HG02943 (cell line): Measurements from ENCODE around the gene VPS26C.

Source experiments
- ATAC-seq: cut with Tn5 transposase; IDR thresholded peaks from one replicate; pipeline ENCODE4 v1.9.1; 2021; ENCODE audit warnings: mild to moderate bottlenecking, low read depth, moderate library complexity; ENCODE audit not compliant: unreplicated experiment

Gene VPS26C

DNA sequence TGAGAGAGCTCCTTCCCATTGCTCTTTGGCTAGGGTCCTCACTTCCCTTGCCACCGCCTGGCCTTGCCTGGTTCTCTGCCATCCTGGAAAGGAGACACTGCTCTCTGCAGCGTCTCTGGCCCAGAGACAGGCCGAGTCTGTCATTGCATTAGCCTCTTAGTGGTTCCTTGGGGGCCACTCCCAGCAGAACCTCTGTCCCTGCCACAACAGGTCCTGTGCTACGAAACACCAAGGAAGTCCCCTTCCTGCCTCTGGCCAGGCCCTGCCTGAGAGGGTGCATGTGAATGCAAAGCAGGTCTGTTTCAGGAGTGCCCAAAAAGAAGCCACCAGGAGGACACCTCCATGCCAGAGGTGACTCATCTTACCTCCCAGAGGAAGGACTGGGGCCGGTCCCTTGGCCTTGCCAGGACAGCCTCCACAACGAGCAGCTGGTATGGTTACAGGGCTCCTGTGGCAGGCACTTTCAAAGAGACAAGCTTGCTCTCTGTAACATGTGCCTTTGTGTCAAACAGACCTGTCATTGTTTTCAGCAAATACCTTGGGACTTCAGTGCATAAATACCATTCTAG lies 59.6 kb downstream of the VPS26C start:
- ATAC-seq, result no peak

DNA sequence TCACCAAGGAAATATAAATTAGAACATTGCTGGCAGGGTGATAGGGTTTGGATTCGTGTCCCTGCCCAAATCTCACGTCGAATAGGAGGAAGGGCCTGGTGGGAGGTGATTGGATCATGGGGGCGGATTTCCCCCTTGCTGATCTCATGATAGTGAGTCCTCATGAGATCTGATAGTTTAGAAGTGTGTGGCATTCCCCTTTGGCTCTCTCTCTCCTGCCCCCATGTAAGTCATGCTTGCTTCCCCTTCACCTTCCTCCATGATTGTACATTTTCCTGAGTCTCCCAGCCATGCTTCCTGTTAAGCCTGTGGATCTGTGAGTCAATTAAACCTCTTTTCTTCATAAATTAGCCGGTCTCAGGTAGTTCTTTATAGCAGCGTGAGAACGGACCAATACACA lies 60.6 kb downstream of the VPS26C start:
- ATAC-seq, result no peak

DNA sequence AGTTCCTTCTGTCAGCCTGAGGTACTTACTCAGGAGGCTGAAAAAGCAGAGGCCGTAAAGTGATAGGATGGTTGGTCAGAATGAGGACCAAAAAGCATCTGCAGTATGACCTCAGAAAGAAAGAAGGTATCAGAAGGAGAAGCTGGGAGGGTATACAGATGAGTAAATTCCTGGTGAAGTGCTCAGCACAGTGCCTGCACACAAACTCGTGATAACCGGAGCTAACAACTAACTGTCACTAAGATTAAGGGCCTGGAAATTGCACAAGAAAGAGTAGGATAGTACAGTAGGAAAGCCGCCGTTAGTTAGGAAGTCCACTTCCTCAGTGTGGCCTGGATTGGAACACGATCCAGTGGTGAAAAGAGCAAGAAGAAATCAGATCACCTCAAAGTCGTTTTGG lies 62.6 kb downstream of the VPS26C start:
- no peak for ATAC-seq

DNA sequence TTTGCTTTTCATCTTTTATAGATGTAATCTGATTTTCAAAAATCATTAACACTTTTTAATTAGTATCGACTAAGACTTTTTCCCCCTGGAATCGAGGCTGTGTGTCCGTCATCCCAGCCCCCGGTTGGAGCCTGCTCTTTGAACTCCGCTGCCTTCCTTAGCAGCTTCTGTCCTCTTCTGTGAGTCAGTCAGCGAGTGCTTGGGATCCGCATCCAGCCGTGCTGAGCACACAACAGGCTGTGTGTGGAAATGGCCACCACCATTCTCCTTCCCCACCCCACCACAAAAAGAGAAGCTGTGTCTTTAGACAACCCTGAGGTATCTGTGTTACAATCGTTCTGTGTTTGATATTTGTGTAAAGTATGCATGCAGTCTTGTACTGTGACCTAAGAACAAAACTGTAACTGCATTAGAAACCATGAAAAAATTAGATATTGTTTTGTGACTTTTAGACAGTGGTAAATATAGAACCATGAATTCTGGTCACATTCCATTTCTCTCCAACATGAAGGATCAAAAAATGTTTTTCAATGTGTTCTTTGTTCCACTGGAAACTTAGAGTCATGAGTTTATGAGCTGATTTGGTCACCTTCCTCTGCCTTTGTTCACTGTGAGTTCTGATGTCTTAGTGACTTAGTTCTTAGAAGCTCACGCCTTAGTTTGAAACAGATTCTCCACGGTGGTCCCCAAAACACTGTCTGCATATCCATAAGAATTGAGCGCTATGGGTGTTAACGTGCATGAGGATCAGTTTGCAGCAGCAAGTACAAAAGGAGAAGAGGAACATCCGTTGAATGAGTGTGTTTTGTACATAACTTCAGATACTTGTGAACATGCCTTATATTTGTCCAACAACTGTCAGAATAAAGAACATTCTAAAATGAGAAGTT lies 64.7 kb downstream of the VPS26C start:
- ATAC-seq, result no peak

DNA sequence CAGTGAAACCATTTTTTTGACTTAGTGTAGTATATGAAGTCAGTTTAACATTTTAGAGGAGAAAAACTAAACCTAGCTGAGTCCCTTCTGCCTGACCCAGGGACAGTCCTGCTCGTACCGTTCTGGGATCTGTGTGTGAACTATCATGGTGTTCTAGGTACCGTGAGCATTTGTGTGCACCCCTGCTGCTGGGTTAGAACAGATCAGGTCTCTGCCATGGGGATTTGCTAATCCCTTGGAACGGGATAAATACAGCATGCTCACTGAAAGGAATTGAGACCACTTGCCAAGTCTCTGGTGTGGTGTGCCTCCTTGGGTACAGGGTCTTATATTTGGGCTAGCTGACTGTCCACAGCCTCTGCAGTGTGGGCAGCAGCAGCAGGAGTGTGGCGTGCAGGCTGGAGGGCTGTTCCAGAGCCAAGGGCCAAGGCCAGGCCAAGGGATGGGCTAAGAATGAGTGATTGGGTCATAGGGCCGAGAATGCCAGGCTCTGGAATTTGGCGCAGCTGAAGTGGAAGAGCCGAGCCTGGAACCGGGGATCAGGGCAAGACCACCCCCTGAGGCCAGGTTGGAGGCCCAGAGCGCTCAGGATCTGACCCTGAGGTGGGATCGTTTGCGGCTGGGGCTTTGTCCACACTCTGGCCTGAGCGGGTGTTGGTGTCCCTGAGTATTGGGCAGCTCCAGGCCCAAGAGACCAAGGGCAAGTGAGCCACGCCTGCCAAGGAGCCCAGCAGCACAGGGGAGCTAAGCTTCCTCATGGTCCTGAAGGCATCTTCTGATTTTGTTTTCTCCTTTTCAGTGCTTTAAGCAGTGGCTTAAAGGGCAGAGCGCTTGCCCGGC lies 66.3 kb downstream of the VPS26C start:
- no peak for ATAC-seq

DNA sequence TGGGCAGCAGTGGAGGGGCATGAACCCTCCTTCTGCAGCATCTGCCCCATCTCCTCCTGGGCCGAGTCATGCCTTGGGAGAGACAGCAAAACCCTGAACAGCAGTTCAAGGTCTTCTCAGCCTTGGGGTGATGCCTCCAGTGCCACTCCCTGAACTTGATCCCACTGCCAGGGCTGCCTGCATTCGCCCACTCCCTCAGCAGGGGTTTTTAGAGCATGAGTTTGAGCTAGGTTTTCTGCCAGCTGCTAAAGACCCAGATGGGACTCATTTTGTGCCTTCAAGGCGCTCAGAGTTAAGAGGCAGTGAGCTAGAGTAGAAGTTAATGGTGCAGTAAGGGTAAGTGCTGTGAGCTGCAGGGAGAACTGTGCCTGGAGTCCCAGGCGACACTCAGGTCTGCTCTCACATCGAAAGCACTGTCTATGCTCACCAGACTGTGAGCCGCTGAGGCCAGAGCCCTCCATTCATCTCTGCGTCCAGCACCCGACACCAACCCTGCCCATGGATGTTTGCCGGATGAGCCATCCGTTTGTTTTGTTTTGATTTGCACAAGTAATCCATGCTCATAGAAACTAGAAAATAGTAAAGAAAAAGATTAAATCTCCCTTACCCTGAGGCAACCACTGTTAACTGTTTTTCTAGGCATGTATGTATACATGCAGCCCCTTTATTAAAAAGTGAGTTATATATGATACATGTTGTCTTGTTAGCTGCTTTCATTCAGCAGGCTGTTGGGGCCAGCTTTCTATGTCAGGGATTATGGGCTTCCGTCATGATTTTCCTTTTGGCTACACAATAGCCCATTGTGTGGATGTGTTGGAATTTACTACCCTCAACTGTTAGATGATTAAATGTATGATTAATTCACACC lies 67.8 kb downstream of the VPS26C start:
- ATAC-seq, result no peak

DNA sequence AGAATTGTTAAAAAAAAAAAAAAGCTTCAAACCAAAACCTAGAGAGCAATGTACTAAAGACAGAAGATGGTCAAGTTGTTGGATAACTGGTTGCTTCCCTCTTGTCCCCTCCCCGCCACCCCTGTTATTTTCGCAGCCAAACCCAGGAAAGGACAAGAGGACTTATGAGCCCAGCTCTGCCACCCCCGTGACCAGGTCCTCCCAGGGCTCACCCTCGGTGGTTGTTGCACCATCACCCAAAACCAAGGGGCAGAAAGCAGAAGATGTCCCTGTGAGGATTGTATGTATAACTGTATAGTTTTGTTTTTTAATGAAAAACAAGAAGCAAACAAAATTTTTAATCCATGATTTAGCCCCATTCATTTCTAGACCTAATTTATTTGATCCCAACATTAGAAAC lies 69.4 kb downstream of the VPS26C start:
- ATAC-seq, result no peak

DNA sequence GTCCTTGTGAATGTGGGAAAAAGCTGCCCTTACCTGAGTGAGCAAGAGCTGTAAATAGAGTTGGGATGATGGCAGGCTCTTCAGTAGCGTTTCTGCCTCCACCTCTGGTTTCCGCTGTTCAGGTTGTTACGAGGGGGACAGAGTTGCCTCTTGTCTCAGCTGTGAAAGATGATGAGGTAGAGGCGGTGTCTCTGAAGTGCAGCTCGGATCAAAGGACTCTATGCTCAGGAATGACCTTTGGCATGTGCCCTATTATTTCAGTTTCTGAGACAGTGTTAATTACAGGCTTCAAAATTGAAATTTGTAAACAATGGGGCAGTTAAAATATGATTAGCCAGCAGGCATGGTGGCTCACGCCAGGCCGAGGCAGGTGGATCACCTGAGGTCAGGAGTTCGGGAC lies 70.3 kb downstream of the VPS26C start:
- no peak for ATAC-seq

DNA sequence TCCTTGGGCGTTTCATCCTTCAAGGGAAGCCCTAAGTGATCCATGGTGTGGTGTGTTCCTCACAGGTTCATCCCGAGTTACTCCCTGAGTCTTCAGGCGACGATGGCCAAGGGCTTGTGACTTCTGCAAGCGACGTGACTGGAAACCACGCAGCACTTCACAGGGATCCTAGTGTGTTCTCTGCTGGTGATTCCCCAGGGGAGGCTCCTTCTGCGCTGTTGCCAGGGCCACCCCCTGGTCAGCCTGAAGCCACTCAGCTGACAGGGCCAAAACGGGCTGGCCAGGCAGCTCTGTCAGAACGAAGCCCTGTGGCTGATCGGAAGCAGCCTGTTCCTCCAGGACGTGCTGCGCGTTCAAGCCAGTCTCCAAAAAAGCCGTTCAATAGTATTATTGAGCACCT lies 71.5 kb downstream of the VPS26C start:
- no peak for ATAC-seq

DNA sequence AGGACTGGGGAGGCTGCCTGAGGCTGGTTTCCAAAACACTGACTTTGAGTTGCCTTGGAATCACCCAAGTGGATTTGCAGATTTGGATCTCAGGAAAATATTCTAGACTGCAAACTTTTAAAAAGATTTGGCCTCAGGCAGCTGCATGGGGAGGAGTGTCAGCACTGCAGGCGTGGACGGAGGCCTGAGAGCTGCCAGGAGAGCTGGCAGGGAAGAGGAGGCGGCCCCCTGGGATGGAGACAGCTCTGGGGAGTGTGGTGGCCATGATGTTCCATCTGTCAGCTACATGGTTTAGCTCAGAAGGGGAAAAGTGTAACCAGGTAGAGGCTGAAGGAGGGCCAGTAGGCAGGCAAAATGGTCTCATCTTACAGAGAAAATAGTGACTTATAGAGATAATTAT lies 72.1 kb downstream of the VPS26C start:
- no peak for ATAC-seq

DNA sequence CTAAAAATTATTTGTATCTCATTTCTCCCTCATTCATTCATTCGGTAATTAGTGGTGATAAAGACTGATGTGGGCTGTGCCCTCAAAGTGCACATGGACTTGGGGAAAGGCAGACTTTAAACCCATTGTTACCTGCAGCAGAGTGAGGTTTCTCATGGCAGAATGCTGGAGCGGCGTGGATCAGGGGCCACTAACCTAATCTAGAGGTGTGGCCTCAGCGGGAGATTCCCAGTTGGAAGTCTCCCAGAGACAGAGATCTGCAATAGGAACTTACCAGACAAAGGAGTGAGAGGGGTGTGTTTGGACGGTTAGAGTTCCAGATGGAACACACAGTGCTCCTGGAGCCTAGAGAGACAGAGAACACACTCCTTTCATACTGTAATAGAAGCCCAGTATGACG lies 73.5 kb downstream of the VPS26C start:
- ATAC-seq, result no peak

DNA sequence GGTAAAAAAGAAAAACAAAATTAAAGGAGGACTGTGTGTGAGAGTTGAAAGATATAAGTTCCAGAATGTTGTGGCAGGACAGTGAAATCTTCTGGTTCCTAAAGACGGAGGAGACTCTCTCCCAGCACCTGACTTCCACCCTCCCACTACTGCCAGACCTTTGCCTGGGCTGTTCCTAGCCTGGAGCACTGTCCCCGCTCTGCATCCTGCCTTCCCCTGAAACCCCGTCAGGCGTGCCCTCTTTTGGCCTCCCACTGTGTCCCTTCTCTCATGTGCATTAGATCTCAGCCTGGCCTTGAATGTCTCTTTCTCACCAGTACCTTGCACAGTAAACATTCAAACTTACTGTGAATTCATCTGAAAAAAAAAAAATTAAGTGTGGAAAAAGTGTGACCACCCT lies 74.1 kb downstream of the VPS26C start:
- ATAC-seq, result no peak

DNA sequence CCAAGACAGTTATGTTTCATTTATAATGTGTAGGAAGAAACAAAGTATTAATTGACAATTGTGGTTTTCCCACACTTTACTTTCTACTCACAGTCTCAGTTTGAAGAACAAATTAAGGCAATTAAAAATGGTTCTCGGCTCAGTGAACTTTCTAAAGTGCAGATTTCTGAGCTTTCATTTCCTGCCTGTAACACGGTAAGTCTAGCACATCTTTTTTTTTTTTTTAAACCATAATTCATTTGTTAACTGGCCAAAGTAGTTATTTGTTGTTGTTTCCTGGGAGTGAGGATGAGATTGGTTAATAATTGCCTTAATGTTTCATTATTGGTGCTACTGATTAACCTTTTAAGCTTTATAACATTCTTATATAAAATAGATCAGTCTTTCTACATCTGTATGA lies 75.1 kb downstream of the VPS26C start:
- no peak for ATAC-seq

DNA sequence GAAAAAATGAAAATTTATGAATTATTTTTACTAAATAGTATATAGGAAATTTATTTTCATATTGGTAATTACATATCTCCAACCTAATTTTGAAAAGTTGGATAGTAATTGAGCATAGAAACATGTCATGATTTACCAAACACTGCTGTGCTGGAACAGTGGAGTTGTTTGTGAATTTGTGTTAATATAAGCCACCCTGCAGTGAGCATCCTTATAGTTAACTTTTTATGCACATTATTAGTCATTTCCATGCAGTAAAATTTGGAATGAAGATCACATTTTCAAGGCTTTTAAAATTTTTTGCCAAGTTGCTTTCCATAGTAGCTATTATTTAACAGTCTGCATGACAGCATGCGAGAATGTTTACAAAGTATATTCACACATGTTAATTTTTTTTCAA lies 78.3 kb downstream of the VPS26C start:
- ATAC-seq, result no peak

DNA sequence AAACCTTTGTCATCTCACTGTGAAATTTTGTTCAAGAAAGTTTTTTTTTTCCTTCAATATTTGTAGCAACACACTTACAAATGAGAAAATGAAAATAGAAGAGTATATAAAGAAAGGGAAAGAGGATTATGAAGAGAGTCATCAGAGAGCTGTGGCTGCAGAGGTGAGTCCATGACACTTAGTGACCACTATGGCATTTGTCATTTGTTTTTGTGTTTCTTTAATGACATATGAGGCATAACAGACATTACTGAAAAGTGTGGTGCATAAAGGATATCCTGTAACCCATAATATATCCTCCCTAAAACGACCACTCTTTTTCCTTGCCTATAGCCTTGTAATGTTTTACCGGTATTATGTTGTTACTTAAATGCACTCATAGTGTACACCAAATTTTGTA lies 80.2 kb downstream of the VPS26C start:
- ATAC-seq, result no peak

DNA sequence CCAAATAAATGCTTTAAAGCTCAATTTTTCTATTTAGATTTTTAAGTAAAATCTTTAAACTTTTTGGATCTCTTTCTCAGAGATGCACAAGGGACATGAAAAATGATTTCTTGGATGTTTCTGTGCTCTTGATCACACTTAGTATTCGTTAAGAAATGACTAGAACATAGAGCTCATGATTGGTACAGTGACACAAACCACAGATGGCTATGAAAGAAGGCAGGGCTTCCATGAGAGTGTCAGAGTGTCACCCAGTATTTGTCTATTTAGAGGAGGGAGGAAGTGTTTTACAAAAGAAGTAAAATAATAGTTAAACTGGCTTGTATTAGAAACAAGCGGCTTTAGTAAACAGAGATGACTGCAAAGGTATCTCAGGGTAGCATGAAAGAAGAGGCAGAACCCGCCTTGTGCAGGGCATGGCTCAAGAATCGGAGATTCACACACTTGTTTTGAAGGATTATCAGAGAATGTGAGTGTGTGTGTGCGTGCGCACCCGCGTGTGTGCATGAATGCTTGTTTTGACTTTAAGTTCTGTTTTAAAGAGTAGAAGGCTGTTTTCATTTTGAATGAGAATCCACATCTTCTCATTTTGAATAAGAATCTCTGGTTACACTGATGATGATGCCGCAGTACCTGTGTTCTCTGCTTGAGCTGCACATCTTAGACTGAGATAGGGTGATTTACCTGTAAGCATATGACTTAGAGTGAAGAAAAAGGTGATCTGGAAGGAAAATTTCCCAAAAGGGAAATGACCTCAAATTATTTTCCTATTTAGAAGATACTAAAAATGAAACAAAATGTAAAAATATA lies 82.1 kb downstream of the VPS26C start:
- ATAC-seq, result no peak

DNA sequence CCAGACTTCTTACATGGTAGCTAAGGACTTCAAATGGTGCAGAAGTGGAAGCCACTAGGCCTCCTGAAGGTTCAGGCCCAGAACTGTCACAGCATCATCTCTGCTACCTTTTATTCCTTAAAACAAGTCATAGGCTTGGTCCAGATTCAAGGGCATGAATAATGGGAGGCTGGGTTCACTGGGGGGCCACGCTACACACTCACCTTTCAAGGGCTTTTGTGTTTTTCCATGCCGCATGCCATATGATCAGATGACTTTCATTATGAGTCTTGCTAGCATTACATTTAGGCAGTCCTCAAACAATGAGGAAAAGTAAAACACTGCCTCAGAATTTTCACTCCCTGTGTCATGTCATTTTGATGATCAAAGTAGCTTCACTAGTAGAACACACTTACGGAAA lies 83.4 kb downstream of the VPS26C start:
- no peak for ATAC-seq

DNA sequence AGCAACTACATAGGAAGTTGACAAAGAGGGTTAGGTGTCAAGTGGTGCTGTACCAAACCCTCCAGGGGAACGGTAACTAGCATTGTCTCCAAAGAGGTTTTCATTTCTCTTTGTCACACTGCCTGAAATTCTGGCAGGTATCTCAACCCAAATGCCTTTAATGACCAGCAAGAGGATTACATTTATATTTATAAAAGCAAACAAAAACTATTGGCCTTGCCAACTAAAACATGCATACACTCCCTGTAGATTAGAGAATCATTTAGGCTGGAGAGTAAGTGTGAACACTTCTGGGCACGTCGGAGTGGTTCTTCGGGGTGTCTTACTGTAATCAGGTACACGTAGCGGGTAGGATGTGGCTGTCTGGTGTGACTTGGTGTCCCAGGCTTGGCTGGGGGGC lies 84.9 kb downstream of the VPS26C start:
- ATAC-seq, result no peak

DNA sequence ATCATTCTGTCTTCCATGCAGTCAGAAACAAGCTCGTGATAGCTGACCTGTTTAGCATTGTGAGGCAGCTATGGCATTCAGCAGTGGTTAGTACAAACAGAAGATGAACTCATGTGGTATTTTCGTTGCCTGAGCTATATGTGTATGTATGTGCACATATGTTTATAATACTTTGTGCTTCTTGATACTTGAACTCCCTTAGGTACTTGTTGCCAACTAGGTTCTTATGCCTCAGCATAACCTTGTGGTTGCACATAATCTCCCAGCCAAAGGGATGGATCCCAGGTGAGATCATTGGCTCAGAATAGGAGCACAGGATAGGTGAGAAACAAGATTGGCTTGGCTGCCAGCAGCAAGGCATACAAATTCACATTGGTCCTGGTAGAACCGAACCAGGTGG lies 86.1 kb downstream of the VPS26C start:
- no peak for ATAC-seq

DNA sequence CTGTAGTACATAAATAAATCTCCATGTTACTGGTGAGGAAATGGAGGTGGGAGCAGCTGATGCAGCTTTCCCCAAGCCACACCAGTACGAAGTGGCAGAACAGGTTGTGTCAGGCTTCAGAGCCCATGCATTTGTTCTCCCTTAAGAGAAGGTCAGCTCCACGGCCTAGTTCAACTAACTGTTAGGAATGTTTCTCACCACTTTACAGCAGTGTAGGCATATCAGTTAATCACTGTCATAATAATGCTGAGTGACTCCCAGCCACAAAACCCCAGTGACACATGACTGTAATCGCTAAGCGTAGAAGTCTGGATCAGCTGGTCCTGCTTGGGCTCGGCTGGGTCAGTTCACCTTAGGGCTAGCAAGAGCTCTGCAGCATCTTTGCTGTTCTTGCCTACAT lies 90.4 kb downstream of the VPS26C start:
- ATAC-seq, result no peak
